ENCODE results near the gene ZRANB1.

ZRANB1 gene

DNA sequence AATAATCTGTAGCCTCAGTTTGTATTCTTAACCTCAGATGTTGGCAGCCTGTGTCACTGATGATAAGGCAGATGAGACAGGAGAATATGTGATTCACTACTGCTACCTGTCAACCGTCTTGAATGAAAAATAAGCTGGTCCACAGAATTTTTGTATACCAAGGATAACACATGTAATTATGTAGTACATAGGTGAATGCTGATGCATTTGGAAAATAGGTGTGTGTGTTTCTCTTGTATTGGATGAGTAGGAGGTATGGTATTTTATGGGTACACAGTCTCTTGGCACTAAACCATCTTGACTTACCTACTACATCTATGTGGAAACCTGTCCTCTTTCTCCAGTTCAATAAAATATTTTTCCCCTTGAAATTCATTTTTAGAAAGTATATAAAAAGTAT, 20.7 kb upstream of the ZRANB1 start:
- no peak for DNase-seq (ENCODE audit: low read depth)

DNA sequence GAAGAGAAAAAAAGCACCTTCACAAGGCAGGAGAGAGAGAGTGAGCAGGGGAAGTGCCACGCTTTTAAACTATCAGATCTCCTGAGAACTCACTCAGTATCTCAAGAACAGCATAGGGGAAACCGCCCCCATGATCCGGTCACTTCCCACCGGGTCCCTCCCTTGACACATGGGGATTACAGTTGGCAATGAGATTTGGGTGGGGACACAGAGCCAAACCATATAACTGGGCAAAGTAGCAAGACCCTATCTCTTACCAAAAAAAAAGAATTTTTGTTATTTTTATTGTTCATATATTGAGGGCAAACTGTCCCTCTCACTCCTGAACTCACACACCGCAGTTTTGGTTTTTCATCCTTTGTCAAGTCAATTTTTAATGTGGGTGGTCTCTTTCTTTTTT, 18.2 kb upstream of the ZRANB1 start:
- DNase-seq (ENCODE audit: low read depth) = no peak

DNA sequence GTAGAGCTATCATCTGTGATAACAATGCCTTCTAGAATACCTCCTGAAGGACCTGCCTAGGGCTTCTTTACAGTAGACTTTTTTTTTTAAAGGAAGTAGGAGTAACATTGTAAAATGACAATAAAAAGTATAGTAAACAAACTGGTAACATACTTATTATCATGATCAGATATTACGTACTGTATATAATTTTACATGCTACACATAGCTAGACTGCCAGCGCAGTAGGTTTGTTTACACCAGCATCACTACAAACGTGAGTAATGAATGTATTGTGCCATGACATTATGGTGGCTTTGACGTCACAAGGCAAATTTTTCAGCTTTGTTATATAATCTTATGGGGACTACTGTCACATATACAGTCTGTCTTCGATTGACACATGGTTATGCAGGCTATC, 15.4 kb upstream of the ZRANB1 start:
- DNase-seq (ENCODE audit: low read depth) = no peak

DNA sequence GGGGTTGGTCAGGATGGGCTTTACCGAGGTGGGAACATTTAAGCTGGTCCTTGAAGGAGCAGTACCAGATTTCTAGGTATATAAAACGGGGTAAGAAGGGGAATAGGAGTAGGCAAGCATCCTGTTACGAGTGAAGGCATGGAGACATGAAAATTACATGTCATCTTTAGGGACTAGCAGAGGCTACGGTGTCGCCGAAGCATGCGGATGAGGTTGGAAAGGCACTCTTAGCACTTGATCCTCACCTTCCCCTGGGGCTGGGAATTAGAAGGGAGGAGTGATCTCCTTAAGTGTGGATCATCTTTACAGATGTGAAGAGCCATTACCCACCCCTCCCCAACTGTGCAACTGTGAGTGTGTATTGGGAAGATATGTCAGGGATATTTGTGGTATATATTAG, 13.8 kb upstream of the ZRANB1 start:
- no peak for DNase-seq (ENCODE audit: low read depth)

DNA sequence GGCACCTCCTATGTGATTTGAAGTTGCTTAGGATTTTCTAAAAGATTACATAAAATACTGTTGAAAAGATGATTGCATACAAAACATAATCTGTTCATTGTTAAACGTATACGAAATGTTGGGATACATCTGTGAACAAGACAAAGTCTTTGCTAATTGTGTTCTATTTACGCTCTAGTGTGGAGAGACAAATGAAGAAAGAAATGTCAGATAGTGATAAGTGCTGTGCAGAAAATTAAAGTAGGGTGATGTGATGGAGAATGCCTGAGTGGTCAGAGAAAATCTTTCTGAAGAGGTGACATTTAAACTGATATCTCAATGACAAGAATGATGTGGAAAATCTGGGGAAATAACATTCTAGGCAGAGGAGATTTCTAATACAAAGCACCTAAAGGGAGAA, 13.4 kb upstream of the ZRANB1 start:
- no peak for DNase-seq (ENCODE audit: low read depth)

DNA sequence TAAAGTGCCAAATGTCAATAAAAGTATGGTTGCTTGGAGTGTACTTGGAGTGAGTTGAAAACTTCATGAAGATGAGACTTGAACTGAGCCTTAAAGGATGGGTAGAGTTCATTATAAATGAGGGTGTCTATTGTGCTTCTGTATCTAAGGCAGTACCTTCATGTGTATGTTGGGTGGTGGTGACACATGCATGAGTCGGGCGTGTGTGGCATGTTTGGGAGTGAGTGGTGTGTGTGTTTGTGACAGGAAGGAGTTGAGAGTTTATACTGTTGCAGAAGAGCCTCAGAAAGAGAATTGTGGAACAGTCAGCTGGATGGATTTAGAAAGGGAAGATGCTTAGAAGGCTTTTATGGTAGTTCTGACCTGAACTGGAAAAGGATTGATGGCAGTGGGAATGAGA, 6.0 kb upstream of the ZRANB1 start:
- no peak for DNase-seq (ENCODE audit: low read depth)

DNA sequence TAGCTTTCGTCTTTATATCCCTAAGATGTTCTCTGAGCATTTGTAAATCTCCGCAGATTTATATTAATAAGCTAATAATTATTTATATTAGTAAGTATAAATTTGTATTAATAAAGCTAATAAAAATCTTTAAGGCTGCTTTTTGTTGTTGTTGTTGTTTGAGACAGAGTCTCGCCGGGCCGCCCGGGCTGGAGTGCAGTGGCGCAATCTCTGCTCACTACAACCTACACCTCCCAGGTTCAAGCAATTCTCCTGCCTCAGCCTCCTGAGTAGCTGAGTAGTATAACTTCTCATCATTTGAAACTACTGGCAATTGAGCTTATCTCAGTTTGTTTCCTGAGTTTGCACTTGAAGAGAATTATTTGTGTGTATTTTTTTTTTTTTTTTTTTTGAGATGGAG, 5.1 kb upstream of the ZRANB1 start:
- no peak for DNase-seq (ENCODE audit: low read depth)

DNA sequence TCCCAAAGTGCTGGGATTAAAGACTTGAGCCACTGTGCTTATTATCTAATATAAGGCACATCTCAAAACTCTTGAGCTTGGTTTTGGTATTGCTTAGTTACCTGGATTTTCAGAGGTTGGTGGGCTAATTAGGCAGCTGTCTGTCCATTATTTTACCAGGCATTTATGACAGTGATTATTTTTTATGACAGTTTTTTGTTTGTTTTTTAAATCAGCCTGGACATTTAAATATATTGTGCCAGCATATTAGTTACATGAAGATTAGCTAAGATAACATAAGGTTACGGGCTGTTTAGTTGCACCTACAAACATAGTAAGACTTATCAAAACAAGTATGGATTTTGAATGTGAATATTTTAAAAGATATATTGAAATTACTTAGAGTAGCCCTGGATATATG, 2.6 kb upstream of the ZRANB1 start:
- DNase-seq (ENCODE audit: low read depth) = no peak

DNA sequence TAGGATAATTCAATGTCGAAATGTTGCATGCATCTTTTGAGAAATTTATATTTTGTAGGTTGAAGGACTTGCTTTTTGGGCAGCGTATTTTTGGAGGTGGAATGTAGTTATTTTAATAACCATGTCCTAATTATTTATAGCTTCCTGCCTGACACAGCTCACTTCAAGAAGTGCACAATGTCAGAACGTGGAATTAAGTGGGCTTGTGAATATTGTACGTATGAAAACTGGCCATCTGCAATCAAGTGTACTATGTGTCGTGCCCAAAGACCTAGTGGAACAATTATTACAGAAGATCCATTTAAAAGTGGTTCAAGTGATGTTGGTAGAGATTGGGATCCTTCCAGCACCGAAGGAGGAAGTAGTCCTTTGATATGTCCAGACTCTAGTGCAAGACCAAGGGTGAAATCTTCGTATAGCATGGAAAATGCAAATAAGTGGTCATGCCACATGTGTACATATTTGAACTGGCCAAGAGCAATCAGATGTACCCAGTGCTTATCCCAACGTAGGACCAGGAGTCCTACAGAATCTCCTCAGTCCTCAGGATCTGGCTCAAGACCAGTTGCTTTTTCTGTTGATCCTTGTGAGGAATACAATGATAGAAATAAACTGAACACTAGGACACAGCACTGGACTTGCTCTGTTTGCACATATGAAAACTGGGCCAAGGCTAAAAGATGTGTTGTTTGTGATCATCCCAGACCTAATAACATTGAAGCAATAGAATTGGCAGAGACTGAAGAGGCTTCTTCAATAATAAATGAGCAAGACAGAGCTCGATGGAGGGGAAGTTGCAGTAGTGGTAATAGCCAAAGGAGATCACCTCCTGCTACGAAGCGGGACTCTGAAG, 620 bp downstream of the ZRANB1 start:
- no peak for DNase-seq (ENCODE audit: low read depth)

DNA sequence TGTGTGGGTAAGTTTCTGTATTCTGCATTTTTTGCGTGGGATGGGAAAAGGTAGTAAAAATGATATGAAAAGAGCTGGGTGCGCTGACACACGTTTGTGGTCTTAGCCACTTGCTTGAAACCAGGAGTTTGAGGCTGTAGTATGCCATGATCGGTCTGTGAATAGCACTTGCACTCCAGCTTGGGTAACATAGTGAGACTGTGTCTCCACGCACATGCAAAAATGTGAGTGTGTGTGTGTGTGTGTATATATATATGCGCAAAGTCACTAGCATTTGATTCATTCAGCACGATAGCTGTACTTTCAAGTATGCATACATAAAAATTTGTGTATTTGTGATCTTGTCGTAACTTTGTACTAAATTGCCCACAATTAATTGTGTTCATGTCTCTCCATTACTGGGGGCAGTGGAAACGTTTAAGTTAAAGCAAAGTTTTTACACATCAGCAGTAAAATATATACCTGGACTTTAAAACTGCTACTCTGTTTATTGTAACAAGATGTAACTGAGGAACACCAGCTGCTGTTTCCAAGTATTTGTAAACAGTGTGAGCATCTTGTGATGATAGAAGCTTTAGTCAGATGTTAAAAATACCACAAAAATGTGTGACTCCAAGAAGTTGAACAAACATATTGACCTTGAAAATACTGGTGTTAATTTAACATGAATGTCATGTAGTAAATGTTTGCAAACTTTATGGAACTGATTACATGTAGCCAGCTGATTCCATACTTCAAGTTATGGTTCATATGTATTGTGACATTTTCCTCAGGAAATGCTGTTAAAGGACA, 1.6 kb downstream of the ZRANB1 start:
- peak; percentile 68 for DNase-seq (ENCODE audit: low read depth)

DNA sequence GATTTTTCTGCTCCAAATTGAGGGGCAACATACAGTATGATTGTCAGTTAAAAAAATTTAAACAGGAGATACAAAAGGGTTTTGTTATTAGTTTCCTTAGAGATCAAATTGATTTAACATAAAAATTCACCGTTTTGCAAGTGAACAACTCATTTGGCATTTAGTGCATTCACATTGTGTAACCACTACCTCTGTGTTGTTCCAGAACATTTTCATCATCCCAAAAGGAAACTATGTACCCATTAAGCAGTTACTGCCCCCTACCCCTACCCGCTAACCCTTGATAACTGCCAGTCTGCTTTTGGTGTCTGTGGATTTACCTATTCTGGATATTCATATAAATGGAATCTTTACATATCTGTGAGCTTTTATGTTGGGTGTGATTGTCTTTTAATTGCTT, 3.1 kb downstream of the ZRANB1 start:
- peak; percentile 48 for DNase-seq (ENCODE audit: low read depth)

DNA sequence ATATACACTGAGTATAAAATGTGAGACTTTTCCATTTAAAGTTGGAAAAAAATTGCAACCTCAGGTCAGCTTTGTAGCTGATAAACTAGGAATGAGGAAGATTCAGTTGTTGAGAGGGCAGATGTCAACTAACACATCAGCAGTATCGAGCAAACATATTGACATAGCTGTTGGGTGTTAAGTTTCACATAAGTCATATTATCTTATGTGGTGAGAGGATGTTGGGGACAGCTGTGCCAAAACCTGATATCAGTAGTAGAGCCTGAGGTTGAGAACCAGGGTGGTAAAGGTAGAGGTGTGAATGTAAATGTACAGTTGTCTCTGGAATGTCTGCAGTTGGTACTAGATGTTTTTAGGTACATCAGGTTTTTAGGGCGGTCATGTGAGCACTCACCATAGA, 5.0 kb downstream of the ZRANB1 start:
- no peak for DNase-seq (ENCODE audit: low read depth)

DNA sequence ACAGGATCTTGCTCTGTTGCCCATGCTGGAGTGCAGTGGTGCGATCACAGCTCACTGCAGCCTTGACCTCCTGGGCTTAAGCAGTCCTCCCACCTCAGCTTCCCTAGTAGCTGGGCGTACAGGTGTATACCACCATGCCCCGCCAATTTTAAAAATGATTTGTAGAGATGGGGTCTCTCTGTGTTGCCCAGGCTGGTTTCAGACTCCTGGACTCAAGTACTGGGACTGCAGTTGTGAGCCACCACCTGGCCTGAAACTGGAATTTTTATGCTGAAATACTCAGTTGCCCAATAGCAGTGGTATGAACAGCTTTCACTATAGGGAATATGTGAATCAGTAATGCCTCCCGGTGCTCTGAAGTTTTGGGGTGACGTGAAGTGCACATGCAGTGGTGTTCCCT, 7.6 kb downstream of the ZRANB1 start:
- DNase-seq (ENCODE audit: low read depth) = no peak

DNA sequence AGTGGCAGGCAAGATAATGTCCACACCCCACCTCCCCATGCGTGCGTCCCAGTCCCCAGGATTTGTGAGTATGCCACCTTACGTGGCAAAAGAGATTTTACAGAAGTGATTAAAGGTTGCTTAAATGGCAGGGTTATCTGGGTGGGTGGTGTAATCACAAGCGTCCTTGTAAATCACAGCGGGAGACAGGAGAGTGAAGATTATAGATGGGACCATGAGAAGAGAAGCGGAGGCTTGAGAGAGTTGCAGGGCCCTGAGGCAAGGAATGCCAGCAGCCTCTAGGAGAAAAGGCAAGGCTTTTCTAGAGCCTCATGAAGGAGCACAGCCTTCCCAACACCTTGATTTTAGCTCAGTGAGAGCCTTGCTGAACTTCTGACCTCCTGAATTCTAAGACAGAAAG, 10.2 kb downstream of the ZRANB1 start:
- DNase-seq (ENCODE audit: low read depth) = no peak

DNA sequence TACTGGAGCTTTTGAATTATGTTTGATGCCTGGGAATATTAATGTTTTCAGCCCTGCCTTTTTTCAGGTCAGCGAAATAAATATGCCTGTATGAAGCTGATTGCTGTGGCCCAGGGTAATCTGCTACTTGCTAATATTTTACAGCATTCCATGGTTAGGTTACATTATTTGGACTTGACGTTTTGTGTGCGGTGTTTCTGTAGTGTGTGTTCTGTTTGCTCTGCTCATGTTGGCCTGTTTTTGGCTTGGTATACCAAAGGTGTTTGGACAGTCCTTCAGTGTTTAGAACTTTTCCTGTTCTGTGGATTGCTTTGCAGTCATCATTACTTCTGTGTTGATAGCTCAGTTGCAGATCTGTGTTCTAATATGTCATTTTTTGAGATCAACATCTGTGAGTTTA, 11.5 kb downstream of the ZRANB1 start:
- DNase-seq (ENCODE audit: low read depth) = no peak

DNA sequence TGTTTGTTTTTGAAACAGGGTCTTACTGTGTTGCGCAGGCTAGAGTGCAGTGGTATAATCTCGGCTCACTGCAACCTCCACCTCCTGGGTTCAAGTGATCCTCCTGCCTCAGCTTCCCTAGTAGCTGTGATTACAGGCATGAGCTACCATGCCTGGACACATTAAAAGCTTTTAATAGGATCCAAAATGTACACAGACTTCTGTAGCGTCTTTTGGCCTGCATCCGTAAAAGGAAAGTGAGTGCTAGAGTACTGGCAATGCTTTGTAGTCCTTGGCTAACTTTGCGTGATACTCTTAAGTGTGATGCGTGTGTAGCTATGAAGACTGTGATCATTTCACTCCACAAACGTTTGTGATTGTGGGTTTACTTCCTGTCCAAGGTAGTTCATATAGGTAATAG, 13.3 kb downstream of the ZRANB1 start:
- DNase-seq (ENCODE audit: low read depth) = no peak

DNA sequence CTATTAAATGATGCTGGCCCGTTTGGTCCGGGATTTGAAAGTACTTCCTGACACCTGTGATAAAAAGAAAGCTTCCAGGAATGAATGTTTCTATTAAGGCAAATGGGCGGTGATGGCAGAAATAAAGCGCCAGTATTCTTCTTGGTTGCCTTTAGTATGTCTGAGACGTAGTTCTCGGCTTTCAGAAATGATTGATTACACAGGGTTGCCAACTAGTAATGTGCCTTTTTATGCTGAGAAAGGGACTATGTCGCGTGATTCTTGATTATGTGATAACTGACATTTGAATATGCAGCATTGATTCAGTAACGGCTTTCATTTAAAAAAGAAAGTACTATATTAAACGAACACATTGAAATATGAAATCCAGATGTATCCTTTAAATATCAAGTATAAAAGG, 13.9 kb downstream of the ZRANB1 start:
- no peak for DNase-seq (ENCODE audit: low read depth)

DNA sequence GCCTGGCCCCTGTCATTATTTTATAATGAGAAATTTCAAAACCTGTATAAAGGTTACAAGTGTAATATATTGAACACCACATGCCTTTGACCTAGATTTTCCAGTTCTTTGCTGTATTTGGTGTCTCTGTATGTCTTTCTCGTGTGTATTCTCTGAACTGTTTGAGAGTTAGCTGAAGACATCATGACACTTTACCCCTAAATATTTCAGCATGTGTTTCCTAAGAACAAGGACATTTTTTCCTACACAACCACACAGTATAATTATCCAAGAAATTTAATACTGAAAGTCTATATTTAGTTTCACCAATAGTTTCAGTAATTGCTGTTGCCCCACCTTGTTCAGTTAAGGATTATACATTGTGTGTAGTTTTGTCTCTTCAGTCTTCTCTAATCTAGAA, 14.8 kb downstream of the ZRANB1 start:
- DNase-seq (ENCODE audit: low read depth) = no peak

DNA sequence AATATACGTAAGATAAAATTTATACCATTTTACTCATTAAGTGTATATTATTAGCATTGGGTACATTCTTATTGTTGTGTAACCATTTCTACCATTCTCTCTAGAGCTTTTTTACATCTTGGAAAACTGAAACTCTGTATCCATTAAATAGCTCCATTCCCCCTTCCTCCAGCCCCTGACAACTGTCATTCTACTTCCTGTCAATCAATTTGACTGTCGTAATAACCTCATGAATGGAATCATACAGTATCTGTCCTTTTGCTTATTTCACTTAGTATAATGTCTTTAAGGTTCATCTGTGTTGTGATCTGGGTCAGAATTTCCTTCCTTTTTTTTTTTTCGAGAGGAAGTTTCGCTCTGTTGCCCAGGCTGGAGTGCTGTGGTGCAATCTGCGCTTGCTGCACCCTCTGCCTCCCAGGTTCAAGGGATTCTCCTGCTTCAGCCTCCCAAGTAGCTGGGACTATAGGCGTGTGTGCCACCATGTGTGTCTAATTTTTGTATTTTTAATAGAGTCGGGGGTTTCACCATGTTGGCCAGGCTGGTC, 15.6 kb downstream of the ZRANB1 start:
- no peak for DNase-seq (ENCODE audit: low read depth)

DNA sequence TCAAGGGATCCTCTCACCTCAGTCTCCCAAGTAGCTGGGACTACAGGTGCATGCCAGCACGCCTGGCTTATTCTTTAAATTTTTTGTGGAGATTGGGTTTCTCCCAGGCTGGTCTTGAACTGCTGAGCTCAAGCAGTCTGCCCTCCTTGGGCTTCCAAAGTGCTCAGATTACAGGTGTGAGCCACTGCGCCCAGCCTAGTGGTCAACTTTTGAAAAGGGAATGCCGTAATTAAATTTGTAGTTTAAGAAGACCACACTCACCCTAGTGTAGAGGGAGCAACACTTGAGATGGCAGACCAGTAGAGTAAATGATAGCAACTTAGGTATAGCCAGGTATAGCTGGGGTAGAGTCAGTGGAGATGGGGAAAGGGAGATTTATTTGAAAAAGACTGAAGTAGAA, 17.6 kb downstream of the ZRANB1 start:
- no peak for DNase-seq (ENCODE audit: low read depth)

DNA sequence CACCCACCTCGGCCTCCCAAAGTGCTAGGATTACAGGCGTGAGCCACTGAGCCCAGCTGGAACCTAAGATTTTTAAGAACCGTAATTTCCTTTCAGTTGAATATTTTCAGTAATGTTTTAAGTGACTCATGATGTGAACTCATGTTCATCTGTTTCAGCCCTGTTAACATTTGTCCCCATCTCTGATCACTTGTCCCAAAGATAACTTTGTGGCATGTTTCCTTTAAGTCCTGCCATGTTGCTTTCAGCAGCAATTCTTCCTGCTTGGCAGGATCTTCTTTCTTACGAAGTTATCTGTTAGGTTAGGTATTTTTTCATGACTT, 19.3 kb downstream of the ZRANB1 start:
- DNase-seq (ENCODE audit: low read depth) = no peak

DNA sequence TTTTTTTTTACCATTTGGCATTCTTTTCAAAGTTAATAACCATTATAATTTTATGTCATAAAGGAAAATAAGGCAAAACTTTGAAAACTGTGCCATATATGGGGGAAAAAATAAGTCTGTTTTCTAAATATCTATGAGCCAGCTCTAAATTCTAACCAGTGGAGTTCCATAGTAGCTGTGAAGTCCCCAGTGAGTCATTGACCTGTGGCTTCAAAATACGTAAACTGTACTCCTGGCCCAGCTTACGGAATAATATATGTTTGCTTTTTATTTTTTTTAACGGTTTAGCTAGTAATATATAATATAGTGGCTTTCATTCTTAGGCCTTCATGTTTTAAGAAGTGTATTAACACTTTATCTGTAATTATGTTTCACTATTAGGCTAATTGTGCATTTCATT, 20.5 kb downstream of the ZRANB1 start:
- no peak for DNase-seq (ENCODE audit: low read depth)

DNA sequence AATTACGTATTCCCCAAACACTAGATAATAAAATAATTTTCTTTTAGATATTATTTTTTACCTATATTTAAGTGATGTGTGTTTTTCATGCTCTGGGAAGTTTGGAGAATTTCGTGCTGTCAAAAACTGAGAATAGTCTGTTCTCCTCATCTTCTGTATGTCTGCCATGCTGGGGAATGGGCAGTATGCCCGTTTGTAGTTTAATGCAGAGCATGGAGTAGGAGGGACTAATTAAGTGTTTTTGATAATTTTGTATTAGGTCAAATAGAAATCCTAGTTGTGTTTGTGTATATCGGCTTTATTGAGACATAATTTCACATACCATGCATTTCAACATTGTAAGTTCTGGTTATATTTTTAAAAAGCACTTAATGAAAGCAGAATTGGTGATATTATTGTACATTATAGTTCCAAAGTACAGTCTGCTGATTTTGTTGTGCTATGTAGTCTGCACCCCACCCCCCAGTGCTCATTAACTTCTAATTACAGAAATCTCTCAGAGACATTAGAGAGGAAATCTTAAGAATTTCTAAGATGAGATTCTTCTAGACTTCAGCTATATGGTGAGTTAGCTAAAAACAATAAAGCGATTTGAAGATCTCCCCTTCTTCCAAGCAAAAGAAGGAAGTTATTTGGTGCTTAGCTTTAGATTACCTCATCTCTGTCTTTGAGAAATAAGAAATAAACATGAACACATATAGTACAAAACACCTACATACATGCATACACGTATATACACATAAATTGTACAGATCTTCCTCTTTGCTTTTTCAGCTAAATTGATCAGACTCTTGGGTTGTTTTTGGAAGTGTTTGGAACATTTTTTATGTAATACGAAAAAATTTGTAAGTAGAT, 22.2 kb downstream of the ZRANB1 start:
- no peak for DNase-seq (ENCODE audit: low read depth)

Measured in fibroblast of the conjunctiva (primary cell).